ENCODE measurements around the gene ACAT1. TPM values are rescaled to one million over a fixed set of nuclear protein-coding genes. Genes with fewer than 3 reads are reported as not detected.
"Not testable (repeated sequence)": the region's sequence is repeated elsewhere in the genome, so short reads cannot be mapped to it uniquely, and the experiment has no call there.

The ACAT1 gene
- total RNA-seq, 1 experiment from 2014 or later: 251 TPM

DNA sequence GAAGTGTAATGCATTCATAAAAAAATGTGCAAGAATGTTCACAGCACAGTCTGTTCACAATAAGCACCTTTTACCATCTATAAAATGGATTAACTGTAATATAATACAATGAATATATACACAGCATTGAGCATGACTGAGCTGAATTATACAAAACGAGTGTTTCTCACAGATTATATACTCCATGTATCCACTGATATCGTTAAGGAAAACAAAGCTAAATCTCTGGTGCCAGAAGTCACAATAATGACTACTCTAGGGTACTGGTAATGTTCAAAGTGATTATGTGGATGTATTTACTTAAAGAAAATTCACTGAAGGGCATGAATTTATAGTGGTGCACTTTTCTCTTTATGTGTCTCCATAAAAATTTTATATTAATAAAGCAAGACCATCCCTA, 33.2 kb downstream of the ACAT1 start:
- Histone ChIP-seq H2AFZ (ENCODE audit: low read length) (no peak overlapping the region), H3K36me3 (ENCODE audit: insufficient read depth, low read length) (peaks cover 95% of the 10 kb centered on the region), H3K4me1 (ENCODE audit: low read length) (no peaks in the 10 kb centered on the region), H3K9me3 (ENCODE audit: low read length) (no peaks in the 10 kb centered on the region), H3K27me3 (ENCODE audit: low read length) (no peaks in the 10 kb centered on the region), H3K27ac (ENCODE audit: low read length) (no peak overlapping the region), H3K9me2 (replicated peaks; ENCODE audit: insufficient read depth, low read length) (no peaks in the 10 kb centered on the region), H3K9ac (ENCODE audit: low read length) (no peak overlapping the region), H4K20me1 (ENCODE audit: insufficient read depth, low read depth, low read length) (no peaks in the 10 kb centered on the region), H3K4me2 (ENCODE audit: low read depth, low read length, poor library complexity, severe bottlenecking) (no peak overlapping the region), H3K4me3 (ENCODE audit: low read length) (no peak overlapping the region), H3K79me2 (ENCODE audit: low read length) (peaks cover 44% of the 10 kb centered on the region)
- DNase-seq: no peak

DNA sequence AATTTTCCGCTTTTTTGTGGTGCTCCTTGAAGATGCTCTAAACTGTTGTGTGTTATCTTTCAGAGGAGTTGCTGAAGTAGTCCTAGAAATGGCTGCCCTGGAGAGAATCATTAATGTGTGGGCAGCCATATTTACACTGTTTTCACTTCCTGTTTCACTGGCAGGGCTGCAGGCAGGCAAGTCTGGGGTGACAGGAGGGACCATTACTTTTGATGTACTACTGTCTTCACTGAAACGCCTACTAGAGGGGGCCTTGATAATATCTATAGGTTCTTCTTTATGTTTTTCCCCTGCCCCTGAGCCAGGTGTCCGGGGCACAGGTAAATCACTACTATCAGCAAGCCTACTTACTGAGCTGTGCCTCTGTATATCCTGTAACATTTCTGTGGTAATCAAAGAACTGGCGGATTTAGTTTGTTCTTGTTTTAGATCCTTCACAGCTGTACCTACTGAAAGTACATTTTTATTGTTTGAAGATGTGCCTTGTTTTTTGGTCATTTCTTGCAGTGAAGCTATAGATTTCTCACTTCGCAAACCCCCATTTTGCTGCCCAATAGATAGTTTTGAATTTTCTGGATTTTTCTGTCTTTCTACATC, 39.7 kb downstream of the ACAT1 start:
- H3K4me1 ChIP-seq (ENCODE audit: low read length): peaks cover 23% of the 10 kb centered on the region
- no peaks in the 10 kb centered on the region for H3K27me3 ChIP-seq (ENCODE audit: low read length)
- no peak overlapping the region for H3K4me3 ChIP-seq (ENCODE audit: low read length)
- H3K9me2 ChIP-seq (replicated peaks; ENCODE audit: insufficient read depth, low read length): no peaks in the 10 kb centered on the region
- no peak overlapping the region; the same call in 1 of the 2 replicates for H3K9ac ChIP-seq (ENCODE audit: low read length)
- no peak overlapping the region for H2AFZ ChIP-seq (ENCODE audit: low read length)
- peak overlapping the region; percentile 52 for H3K27ac ChIP-seq (ENCODE audit: low read length)
- H3K36me3 ChIP-seq (ENCODE audit: insufficient read depth, low read length): peaks cover 78% of the 10 kb centered on the region
- peak overlapping the region; percentile 25 for H3K4me2 ChIP-seq (ENCODE audit: low read depth, low read length, poor library complexity, severe bottlenecking)
- no peaks in the 10 kb centered on the region for H3K9me3 ChIP-seq (ENCODE audit: low read length)
- H4K20me1 ChIP-seq (ENCODE audit: insufficient read depth, low read depth, low read length): no peaks in the 10 kb centered on the region
- peak; percentile 91 for DNase-seq
- peaks cover 18% of the 10 kb centered on the region for H3K79me2 ChIP-seq (ENCODE audit: low read length)

DNA sequence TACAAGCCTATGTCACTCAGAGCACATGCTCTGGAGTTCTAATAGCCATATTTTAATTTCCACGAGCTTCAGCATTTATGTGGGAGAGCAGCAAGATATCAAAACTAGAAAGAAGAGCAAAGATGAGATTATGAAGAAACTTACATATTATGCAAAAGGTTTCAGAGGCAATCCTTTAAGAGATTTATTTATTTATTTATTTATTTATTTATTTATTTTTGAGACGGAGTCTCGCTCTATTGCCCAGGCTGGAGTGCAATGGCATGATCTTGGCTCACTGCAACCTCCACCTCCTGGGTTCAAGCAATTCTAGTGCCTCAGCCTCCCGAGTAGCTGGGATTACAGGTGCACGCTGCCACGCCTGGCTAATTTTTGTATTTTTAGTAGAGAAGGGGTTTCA, 41.5 kb downstream of the ACAT1 start:
- peaks cover 76% of the 10 kb centered on the region for H3K36me3 ChIP-seq (ENCODE audit: insufficient read depth, low read length)
- not testable (repeated sequence) for H3K9me3 ChIP-seq (ENCODE audit: low read length); H4K20me1 ChIP-seq (ENCODE audit: insufficient read depth, low read depth, low read length); H3K9me2 ChIP-seq (replicated peaks; ENCODE audit: insufficient read depth, low read length); H2AFZ ChIP-seq (ENCODE audit: low read length); H3K4me3 ChIP-seq (ENCODE audit: low read length); H3K4me2 ChIP-seq (ENCODE audit: low read depth, low read length, poor library complexity, severe bottlenecking); H3K27me3 ChIP-seq (ENCODE audit: low read length); H3K27ac ChIP-seq (ENCODE audit: low read length); H3K9ac ChIP-seq (ENCODE audit: low read length); DNase-seq
- peaks cover 27% of the 10 kb centered on the region for H3K79me2 ChIP-seq (ENCODE audit: low read length)
- peaks cover 23% of the 10 kb centered on the region for H3K4me1 ChIP-seq (ENCODE audit: low read length)

DNA sequence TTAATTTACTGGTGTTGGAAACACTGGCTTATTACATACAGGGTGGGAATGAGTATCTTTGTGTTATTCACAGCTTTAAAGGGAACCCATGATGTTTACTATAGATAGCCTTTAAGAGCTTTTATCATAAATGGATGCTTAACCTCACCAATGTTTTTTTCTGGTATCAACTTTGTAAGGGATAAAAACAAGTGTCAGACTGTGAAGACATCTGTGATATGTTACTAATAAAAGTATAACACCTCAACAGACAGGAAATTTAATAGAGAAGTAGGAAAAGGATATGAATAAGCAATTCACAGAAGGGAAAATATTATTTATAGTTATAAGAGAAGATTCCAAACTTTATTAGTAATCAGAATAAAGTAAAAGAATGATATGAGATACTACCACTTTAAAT, 46.3 kb downstream of the ACAT1 start:
- DNase-seq: no peak
- Histone ChIP-seq H3K27ac (ENCODE audit: low read length) (no peak overlapping the region), H3K9me2 (replicated peaks; ENCODE audit: insufficient read depth, low read length) (no peaks in the 10 kb centered on the region), H3K27me3 (ENCODE audit: low read length) (no peaks in the 10 kb centered on the region), H3K9ac (ENCODE audit: low read length) (no peak overlapping the region), H3K4me3 (ENCODE audit: low read length) (no peak overlapping the region), H3K79me2 (ENCODE audit: low read length) (peaks cover 54% of the 10 kb centered on the region), H3K4me2 (ENCODE audit: low read depth, low read length, poor library complexity, severe bottlenecking) (no peak overlapping the region), H4K20me1 (ENCODE audit: insufficient read depth, low read depth, low read length) (no peaks in the 10 kb centered on the region), H3K36me3 (ENCODE audit: insufficient read depth, low read length) (peaks cover 76% of the 10 kb centered on the region), H3K4me1 (ENCODE audit: low read length) (peaks cover 4% of the 10 kb centered on the region; the same call in 1 of the 2 replicates), H2AFZ (ENCODE audit: low read length) (no peak overlapping the region), H3K9me3 (ENCODE audit: low read length) (no peaks in the 10 kb centered on the region)

DNA sequence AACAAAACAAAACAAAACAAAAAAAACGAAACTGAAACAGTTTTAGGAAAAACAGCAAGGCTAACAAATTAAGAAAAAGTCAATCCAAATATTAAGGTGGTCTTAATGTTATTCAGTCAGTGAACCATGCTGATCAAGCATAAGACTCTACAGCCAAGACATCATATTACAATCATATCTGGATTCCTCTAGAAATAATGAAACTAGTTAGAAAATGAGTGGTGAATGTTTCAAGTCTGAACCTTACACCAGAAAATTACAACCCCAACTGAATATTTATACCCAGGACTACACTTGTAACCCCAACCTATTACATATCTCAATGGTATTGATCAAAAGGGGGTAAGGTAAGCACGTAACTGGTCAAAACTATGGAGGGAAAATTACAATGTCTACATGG, 48.8 kb downstream of the ACAT1 start:
- Histone ChIP-seq H3K4me2 (ENCODE audit: low read depth, low read length, poor library complexity, severe bottlenecking) (no peak overlapping the region), H3K27ac (ENCODE audit: low read length) (no peak overlapping the region)

DNA sequence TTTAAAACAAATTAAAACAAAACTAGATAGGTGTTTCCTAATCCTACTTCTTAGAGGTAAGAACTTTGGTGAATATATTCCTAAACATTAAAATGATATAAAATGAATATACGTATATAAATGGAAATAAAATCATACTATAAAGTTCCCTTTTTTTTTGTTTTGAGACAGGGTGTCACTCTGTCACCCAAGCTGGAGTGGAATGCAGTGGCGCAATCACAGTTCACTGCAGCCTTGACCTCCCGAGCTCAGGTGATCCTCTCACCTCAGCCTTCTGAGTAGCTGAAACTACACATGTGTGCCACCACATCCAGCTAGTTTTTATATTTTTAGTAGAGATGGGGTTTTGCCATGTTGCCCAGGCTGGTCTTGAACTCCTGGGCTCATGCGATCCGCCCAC, 56.2 kb downstream of the ACAT1 start:
- Histone ChIP-seq H3K9me3 (ENCODE audit: low read length) (no peaks in the 10 kb centered on the region), H3K79me2 (ENCODE audit: low read length) (peaks cover 52% of the 10 kb centered on the region), H3K4me1 (ENCODE audit: low read length) (peaks cover 6% of the 10 kb centered on the region), H3K9me2 (replicated peaks; ENCODE audit: insufficient read depth, low read length) (no peaks in the 10 kb centered on the region), H3K4me3 (ENCODE audit: low read length) (no peak overlapping the region), H2AFZ (ENCODE audit: low read length) (no peak overlapping the region), H3K27me3 (ENCODE audit: low read length) (no peaks in the 10 kb centered on the region), H3K36me3 (ENCODE audit: insufficient read depth, low read length) (peaks cover 86% of the 10 kb centered on the region), H3K27ac (ENCODE audit: low read length) (no peak overlapping the region), H4K20me1 (ENCODE audit: insufficient read depth, low read depth, low read length) (no peaks in the 10 kb centered on the region), H3K9ac (ENCODE audit: low read length) (no peak overlapping the region), H3K4me2 (ENCODE audit: low read depth, low read length, poor library complexity, severe bottlenecking) (no peak overlapping the region)
- DNase-seq: no peak

More for the DNA sequence above, 48.8 kb downstream of the ACAT1 start:
- no peaks in the 10 kb centered on the region for H3K9me2 ChIP-seq (replicated peaks; ENCODE audit: insufficient read depth, low read length)
- no peaks in the 10 kb centered on the region for H3K9me3 ChIP-seq (ENCODE audit: low read length)
- no peak overlapping the region for H2AFZ ChIP-seq (ENCODE audit: low read length)
- H3K4me3 ChIP-seq (ENCODE audit: low read length): no peak overlapping the region
- H4K20me1 ChIP-seq (ENCODE audit: insufficient read depth, low read depth, low read length): no peaks in the 10 kb centered on the region
- no peak for DNase-seq
- peaks cover 88% of the 10 kb centered on the region for H3K36me3 ChIP-seq (ENCODE audit: insufficient read depth, low read length)
- no peaks in the 10 kb centered on the region for H3K27me3 ChIP-seq (ENCODE audit: low read length)
- no peaks in the 10 kb centered on the region for H3K4me1 ChIP-seq (ENCODE audit: low read length)
- peaks cover 76% of the 10 kb centered on the region for H3K79me2 ChIP-seq (ENCODE audit: low read length)
- H3K9ac ChIP-seq (ENCODE audit: low read length): no peak overlapping the region

DNA sequence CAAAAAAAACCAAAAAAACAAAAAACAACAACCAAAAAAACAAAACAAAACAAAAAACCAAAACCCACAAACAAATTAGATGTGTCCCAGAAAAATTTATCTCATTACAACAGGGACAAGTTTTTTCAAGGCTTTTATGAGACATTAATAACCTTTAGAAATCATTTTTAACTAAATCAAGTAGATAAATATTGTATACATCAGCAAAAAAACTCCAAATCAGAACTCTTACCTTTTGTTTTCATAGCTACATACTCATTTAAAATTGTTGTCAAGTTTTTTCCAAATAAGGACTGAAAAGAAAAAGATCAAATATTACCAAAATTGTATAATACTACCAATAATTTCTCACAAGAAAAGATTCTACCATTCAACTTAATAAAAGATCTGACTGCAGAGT, 72.4 kb downstream of the ACAT1 start:
- no peaks in the 10 kb centered on the region for H4K20me1 ChIP-seq (ENCODE audit: insufficient read depth, low read depth, low read length)
- no peaks in the 10 kb centered on the region for H3K27me3 ChIP-seq (ENCODE audit: low read length)
- H3K9ac ChIP-seq (ENCODE audit: low read length): no peak overlapping the region
- H2AFZ ChIP-seq (ENCODE audit: low read length): no peak overlapping the region
- no peak overlapping the region for H3K27ac ChIP-seq (ENCODE audit: low read length)
- H3K79me2 ChIP-seq (ENCODE audit: low read length): peaks cover 89% of the 10 kb centered on the region
- no peak overlapping the region for H3K4me2 ChIP-seq (ENCODE audit: low read depth, low read length, poor library complexity, severe bottlenecking)
- H3K9me2 ChIP-seq (replicated peaks; ENCODE audit: insufficient read depth, low read length): no peaks in the 10 kb centered on the region
- peaks cover 86% of the 10 kb centered on the region for H3K36me3 ChIP-seq (ENCODE audit: insufficient read depth, low read length)
- no peak overlapping the region for H3K4me3 ChIP-seq (ENCODE audit: low read length)
- DNase-seq: no peak
- no peaks in the 10 kb centered on the region for H3K9me3 ChIP-seq (ENCODE audit: low read length)
- peaks cover 38% of the 10 kb centered on the region for H3K4me1 ChIP-seq (ENCODE audit: low read length)

DNA sequence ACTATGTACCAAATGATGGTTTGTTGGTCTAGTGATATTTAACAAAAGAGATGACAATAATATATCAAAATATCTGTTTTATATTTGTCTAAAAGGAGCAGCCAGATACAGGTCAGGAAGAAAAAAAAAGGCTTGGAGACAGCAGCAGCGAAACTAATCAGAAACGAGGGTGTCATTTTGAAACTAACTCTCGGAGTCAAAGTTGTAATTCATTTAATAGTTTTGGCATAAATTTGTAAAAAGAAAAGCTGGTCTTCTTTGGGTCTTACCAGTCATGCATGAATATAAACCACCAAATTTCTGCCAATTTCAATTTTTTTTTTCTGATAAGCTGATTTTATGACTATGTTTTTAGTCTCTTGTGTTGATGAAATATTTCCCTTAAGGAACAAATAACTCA, 75.5 kb downstream of the ACAT1 start:
- Histone ChIP-seq H3K4me3 (ENCODE audit: low read length) (no peak overlapping the region), H3K4me1 (ENCODE audit: low read length) (peaks cover 49% of the 10 kb centered on the region), H3K4me2 (ENCODE audit: low read depth, low read length, poor library complexity, severe bottlenecking) (peak overlapping the region; percentile 15), H3K9me2 (replicated peaks; ENCODE audit: insufficient read depth, low read length) (no peaks in the 10 kb centered on the region), H3K36me3 (ENCODE audit: insufficient read depth, low read length) (peaks cover 86% of the 10 kb centered on the region), H3K79me2 (ENCODE audit: low read length) (peaks cover 98% of the 10 kb centered on the region), H3K9ac (ENCODE audit: low read length) (no peak overlapping the region), H3K27ac (ENCODE audit: low read length) (peak overlapping the region; percentile 39; the same call in 1 of the 2 replicates), H4K20me1 (ENCODE audit: insufficient read depth, low read depth, low read length) (peaks cover 3% of the 10 kb centered on the region; the same call in 1 of the 2 replicates), H3K27me3 (ENCODE audit: low read length) (no peaks in the 10 kb centered on the region), H3K9me3 (ENCODE audit: low read length) (no peaks in the 10 kb centered on the region), H2AFZ (ENCODE audit: low read length) (no peak overlapping the region)
- DNase-seq: no peak
